GM19452 (cell line): ENCODE measurements around the gene MGAT4A.
"Not testable (repeated sequence)": the region's sequence is repeated elsewhere in the genome, so short reads cannot be mapped to it uniquely, and the experiment has no call there.

Experiments
- ATAC-seq: cut with Tn5 transposase; IDR thresholded peaks from one replicate; pipeline ENCODE4 v1.9.1; 2021; ENCODE audit not compliant: unreplicated experiment

The MGAT4A gene

DNA sequence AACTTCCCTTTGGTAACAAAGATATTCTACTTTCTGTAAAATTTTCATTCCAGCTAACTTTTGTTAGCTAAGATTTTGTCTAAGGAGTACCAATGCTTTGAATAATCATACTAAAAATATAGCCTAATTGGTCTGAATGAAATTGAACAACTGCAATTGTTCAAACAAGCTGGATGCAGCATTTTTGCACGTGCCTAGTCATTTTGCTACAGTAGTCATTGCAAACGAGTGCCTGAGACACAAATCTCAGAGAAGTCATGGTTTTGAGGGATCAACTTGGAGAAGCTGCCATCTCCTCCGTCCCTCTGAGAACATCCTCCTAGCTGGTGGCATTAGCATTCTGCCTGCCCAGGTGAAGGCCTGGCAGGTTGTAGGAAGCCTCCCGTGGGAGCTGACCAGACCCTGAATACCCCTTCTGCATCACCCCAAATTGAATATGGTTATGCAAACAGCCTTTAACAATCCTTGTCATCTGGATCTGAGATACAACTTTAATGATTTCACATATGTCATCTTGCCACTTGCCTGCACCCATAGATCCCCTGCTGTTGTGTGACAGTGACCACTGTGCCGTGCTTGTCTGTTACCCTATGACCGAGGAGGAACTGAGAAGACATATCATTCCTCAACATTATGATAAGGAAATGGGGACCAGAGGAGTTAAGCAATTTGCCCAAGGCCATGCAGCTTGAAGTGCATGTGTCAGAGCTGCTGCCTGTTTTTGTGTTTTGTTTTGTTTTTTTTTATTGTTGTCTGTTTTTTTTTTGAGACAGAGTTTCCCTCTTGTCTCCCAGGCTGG is 29.1 kb upstream of the MGAT4A start:
- ATAC-seq, result no peak

DNA sequence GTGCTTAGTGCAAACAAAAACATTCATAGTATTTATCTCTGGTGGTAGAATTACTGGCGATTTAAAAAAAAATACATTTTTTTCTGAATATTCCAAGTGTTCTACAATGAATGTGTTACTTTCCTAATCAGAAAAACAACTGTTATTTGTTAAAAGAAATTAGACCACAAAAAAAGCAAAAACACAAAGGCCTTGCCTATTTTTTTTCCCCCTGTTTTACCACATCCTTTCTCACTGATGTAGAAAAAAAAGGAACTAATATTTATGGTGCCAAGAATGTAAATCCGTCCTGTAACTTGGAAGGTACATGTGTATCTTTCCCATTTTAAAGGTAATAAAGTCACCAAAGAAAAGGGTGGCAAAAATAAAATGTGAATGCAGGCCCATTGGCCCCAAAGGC is 28.4 kb upstream of the MGAT4A start:
- no peak for ATAC-seq

DNA sequence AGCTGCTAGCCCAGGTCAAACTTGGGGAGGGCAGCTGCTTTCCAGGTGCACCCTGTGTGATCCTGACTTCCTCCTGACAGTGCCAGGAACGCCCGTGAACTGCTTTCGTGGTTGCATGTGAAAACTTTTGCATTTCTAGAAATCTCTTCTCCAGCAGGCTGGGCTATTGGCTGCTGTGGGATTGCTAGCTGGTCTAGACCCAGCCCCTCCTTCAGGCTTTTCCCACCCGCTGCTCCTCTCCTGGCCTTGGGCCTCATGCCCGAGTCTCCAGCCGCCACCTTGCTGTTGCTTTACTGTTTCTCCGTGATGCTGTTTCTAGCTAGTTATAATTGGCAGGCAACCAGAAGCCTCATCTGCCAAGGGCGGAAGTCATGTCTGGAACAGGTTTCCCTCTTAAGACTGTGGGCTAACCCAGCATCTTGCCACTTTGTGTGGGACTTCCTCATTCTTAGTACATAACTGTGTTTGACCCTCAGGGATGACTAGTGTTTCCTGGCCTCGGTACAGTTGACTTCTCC is 27.0 kb upstream of the MGAT4A start:
- ATAC-seq, result peak; percentile 88

DNA sequence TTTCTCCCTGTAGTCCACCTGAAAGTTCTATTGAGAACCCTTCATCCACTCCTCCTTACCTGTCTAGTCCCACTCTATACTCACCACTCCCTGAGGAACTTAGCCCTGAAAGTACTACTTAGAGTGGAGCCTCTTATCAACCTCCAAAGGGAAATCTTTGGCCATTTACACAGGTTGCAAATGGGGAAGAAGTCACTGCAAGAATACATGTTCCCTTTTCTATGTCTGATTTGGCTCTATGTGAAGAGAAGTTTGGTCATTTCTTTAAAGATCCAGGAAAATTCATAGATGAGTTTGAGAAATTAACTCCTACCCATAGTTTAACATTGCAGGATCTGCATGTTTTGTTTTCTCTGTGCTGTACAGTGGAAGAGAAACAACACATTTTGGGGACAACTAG is 22.9 kb upstream of the MGAT4A start:
- ATAC-seq, result no peak

DNA sequence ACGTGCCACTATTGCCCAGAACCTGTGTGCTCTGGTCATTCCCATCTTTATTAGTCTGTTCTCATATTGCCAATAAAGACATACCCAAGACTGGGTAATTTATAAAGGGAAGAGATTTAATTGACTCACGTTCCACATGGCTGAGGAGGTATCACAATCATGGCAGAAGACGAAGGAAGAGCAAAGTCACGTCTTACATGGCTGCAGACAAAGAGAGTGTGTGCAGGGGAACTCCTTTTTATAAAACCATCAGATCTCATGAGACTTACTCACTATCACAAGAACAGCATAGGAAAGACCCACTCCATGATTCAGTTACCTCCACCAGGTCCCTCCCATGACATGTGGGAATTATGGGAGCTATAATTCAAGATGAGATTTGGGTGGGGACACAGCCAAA is 21.8 kb upstream of the MGAT4A start:
- ATAC-seq, result not testable (repeated sequence)

DNA sequence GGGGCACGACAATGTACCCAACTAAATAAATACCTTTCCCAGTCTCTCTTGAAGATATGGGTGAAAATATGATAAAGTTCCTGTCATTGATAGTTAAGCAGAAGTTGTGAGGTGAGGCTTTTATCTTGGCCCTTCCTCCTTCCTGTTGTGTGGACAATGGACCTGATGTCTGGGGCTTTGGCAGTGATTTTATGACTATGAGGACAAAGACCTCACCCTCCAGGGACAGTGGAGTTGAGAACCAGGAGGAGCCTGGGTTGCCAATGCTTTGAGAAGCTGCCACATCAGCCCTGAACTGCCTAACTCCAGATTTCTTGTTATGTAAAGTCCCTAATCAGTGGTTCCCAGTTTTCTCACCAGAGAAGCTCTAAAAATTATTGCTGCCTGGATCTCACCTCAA is 20.8 kb upstream of the MGAT4A start:
- ATAC-seq, result no peak

DNA sequence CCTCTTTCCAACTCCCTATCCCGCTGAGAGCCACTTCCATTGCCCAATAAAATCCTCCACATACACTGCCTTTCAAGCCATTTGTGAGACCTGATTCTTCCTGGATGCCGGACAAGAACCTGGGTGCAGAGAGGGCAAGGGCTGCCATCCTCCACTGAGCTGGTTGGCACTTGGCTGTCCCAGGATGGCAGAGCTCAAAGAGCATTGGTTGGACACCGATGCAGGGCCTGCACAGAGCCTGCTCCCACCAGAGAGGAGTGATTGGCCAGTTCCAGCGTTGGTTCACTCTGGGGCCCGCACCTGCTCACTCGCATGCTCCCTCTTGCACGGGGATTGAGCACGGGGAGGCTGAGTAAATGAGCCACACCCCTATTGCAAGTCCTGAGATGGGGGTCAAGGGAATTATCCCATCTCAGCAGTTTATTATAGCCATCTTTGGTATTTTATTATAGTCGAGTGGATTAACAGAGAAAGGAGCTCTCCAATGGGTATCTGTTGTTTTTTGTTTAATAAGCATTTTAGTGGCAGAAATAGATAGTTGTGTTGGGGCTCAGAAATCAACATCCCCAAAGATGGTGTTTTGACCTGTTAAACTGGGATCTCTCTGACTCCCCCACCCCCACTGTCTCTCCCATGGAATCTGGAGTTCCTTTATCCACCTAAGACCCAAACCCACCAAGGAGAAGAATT is 19.8 kb upstream of the MGAT4A start:
- ATAC-seq, result no peak

DNA sequence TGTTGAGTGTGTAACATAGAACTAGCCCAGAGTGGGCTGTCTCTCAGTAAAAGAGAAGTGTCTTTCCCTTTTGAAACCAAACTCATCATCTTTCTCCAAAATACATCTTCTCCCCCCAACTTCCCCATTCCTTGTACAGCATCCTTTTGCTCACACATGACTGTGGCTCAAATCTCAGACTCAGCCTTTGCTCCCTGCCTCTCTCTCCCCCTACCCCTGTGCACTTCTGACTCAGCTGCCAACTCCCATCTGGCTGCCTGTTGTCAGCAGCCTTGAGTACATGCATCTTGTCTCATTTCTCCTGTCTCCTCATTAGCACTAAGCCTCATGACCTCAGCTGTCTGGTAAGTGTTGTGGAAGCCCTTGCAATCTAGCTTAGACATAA is 18.1 kb upstream of the MGAT4A start:
- no peak for ATAC-seq

DNA sequence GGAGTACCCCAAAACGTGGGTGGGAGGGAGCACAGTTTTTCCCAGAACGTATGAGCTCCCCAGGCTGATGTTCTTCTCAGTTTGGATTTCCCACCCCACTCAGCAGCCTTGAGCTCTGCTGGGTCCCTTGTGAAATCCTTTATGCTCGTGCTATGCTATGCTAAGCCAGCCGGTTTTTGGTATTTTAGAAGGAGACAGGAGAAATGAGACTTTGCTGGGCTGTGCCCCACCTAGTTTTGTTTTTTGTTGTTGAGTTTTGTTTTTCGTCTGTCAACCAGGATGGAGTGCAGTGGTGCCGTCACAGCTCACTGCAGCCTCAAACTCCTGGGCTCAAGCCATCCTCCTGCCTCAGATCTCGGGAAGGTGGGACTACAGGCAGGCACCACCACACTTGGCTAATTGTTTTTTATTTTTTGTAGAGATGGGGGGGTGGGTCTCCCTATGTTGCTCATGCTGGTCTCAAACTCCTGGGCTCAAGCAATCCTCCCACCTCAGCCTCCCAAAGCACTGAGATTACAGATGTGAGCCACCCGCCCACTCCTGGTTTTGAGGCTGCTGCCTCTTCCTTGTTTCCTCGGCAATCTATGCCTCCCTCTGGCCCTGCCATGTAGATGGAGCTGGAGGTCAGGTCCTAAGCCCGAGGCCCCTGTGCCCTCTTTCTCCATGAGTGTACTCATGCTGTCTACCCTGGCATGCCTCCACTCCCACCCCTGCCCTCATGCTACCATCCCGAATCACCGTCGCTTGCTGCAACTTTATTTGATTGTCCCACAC is 17.5 kb upstream of the MGAT4A start:
- no peak for ATAC-seq

DNA sequence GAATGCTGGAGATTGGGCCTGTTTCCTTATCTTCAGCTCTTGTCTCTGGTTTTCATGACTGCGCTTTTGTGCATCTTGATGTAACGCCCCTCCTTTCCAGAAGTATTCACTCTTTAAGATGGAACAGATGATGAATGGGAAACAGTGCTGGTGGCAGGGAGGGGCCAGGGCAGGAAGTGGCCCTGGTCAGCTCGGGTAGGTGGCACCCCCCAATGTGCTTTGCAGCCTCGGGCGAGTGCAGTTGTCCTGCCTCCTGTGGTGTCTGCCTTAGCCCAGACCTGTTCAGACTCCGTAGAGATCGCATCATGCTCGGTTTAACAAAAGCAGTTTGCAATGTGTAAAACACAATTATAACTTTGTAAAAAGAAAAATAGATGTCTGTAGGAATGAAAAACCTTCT is 17.0 kb upstream of the MGAT4A start:
- no peak for ATAC-seq

DNA sequence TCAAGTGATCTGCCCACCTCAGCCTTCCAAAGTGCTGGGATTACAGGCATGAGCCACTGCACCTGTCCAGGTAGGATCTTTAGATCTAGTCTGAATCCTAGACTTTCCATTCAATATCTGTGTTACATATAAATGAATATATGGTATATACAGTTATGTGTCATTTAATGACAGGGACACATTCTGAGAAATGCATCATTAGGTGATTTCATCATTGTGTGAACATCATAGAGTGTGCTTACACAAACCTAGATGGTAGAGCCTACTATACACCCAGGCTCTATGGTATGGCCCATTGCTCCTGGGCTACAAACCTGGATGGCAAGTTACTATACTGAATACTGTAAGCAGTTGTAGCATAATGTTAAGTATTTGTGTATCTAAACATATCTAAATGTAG is 15.5 kb upstream of the MGAT4A start:
- no peak for ATAC-seq

DNA sequence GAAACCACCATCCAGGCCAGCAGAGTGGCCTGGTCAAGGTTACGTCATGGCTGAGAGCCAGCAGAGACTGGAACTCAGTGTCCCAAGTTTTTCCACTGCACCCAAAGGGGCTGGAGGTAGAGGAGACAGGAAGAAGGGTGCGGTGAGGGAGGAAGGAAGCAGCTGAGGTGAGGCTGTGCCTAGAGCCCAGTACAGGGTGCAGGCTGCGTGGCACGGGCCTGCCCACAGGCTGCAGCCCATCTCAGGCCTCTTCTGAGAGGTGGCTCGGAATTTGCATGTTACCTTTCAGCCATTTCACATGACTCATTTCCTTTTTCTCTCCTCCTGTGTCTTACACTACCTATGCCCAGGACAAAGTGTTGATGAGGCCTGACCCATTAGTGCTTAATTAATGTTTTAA is 13.7 kb upstream of the MGAT4A start:
- no peak for ATAC-seq

DNA sequence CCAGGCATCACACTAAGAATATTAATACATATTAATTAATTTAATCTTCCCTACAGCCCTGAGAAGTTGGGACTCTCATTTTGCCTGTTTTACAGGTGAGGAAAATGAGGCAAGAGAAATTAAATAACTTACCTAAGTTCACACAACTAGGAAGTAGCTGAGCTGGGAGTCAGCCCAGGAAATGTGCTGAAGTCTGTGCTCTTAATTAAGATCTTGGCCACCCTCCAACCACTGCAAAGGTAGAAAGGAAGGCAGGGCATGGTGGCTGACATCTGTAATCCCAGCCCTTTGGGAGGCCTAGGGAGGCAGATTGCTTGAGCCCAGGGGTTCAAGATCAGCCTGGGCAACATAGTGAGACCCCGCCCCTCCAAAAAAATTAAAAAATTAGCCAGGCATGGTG is 12.9 kb upstream of the MGAT4A start:
- no peak for ATAC-seq

DNA sequence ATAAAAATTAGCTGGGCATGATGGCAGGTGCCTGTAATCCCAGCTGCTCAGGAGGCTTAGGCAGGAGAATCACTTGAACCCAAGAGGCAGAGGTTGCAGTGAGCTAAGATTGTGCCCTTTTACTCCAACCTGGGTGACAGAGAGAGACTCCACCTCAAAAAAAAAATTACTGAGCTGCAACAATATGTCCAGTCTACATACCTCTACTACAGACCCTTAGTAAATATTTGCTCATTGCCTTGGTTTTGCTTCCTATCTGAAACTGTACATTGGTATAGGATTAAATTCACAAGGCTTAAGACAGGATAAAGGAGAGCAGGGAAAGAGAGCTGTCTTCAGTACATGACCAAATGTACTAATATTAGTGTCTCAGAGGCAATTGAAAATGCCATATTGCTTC is 8.1 kb upstream of the MGAT4A start:
- ATAC-seq, result no peak

DNA sequence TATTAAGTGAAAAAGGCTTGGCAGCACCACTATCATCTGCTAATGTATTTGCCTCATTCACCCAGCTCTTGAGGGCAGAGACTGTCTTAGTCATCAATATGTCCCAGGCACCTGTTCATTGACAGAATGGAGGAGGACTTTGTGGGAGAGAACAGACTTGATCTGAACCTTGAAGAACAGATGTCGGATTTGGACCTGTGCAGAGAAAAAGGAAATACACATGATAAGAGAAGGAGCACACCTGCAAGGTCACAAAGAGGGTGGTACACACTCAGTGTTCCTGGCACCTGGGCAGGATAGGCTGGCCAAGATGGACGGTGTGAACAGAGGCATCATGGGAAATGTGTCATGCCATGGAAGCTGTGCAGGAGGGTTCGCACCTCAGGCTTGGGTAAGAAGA is 7.4 kb upstream of the MGAT4A start:
- ATAC-seq, result no peak

DNA sequence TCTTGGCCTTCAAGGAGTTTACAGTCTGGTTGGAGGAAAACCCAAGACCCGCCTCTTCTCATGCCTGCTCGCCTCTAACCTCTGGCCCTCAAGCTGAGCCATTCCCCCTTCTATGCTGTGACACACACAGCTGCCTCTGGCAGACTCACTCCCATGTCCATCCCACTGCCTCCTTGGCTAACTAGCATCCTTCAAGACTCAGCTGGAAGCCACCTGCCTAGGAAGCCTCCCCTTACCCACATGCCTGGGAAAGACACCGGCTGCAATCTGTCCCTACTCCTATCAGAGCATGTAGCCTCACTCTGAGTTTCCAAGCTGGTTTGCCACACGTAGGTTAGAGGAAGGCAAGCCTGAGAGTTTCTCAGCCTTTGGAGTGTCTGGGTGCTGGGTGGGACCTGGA is 6.9 kb upstream of the MGAT4A start:
- no peak for ATAC-seq

DNA sequence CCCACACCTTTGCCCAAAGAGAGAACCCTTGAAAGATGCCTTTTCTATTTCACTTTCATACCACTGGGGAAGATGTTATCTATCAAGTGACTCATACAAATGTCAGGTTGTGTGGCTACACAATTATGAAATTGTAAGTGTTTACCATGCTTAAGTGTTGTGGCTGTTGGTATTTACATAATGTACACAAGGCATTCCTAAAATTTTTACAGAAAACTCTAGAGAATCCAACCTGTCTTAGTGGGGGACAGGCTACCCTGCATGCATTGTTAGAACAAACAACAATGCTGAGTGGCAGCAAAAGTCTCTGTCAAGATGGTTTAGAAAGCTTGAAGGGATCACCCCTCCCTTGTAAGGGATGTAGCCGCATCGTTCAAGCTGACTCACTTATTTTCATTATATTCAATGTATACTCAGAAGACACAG is 5.5 kb upstream of the MGAT4A start:
- no peak for ATAC-seq

DNA sequence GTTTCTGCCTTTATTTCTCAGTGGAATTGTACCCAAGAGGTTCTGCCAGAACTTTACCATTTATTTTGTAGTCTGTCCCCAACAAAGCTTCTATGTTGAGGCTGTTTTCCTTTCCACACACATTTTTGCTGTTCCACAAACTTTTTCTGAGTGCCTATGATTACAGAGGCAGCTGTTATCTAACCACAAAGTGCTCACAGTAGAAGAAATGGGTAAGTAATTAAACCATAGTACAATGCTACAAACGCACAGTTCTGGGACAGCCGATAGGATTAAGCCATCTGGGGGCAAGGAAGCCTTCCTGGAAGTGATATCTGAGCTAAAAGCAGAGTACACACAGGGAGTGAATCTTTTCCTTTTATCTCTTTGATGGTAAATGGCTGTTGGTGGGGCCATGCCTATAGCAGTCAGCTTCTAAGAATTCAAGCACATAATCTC is 3.9 kb upstream of the MGAT4A start:
- no peak for ATAC-seq

DNA sequence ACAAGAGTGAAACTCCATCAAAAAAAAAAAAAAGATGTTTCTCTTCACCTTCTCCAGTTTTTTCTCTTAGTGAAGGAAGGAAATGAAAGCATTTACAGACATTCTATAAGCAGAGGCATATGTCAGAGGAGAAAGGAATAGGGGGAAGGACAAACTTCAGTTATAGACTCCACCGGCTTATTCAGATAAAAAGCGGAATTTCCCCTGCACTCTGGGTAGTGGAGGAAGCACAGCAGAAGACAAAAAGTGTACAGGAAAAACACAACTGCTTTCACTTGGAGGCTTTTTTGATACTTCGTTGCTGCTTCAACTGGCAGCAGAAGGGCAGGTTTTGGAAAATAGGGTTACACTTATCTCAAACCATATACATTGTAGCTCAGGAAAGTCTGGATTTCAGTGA is 3.2 kb upstream of the MGAT4A start:
- ATAC-seq, result no peak

DNA sequence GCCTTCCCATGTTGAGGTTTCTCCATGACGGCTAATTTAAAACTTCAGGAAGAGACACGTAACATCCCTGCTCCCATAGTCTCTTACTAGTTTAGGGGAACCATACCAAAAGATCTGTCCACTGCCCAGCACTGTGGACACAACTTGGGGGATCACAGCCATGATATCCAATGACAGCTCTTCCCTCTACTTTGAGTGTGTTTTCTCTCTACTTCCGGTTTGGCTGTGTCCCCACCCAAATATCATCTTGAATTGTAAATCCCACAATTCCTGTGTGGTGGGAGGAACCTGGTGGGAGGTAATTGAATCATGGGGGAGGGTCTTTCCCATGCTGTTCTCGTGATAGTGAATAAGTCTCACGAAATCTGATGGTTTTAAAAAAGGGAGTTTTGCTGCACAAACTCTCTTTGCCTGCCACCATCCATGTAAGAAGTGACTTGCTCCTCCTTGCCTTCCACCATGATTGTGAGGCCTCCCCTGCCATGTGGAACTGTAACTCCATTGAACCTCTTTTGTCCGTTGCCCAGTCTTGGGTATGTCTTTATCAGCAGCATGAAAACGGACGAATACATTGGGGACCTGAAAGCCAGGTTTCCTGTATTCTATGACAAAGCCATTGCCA is 1.6 kb upstream of the MGAT4A start:
- no peak for ATAC-seq

DNA sequence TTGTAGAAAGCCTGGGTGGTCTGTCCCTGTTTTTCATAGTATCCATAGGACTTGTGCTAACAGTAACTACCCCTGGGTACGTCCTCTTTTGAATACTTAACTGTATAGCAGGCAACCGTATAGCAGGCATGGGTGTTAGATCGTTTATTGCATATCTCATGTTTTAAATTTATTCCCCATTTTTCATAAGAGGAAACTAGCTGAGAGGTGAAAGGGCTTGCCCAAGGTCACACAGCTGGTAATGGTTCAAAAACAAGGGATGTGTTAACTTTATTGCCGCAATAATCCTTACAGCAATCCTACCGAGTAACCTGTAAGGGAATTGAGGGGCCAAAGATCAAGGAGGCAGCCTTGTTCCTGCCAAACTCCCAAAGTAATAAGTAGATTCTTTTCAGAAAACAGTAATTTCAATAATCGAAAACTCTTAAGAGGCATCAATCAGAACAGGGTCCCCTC is 990 bp upstream of the MGAT4A start:
- ATAC-seq, result no peak
